ENCODE results near the gene G6PC3.

- peak; percentile 44 for TF ChIP-seq CTCF (IDR thresholded peaks at IDR 0.05; ENCODE audit: insufficient read depth, low read length)
- TF ChIP-seq POLR2AphosphoS5 (IDR thresholded peaks at IDR 0.05; ENCODE audit: low read depth): no peak
- TF ChIP-seq GABPA (IDR thresholded peaks at IDR 0.05; ENCODE audit: low read depth): no peak
- TF ChIP-seq REST (IDR thresholded peaks at IDR 0.05; ENCODE audit: insufficient replicate concordance, low read depth): no peak
These were observed 45.3 kb downstream of the G6PC3 start for GRCh38 chr17:44115585-44116415.
